ENCODE measurements around the gene KIF7. TPM values are rescaled to one million over a fixed set of nuclear protein-coding genes. Genes with fewer than 3 reads are reported as not detected.
"Not testable (repeated sequence)": the region's sequence is repeated elsewhere in the genome, so short reads cannot be mapped to it uniquely, and the experiment has no call there.

Gene KIF7
- 9.3 TPM for polyA plus RNA-seq (2013, experiment 1 of 2)
- polyA plus RNA-seq (2013, experiment 2 of 2) = 7.5 TPM

- 2% methylated on average over 55 to 67 of the region's 87 CpGs for WGBS, 2 experiments (ENCODE audit: insufficient coverage in 2 of 2)
Measured at GRCh38 chr15:89654847-89655805, at the start of gene KIF7. TSS of gene KIF7 (minus strand) at chr15:89655467. CDS start at chr15:89652930, 2,537 bp downstream.

DNA sequence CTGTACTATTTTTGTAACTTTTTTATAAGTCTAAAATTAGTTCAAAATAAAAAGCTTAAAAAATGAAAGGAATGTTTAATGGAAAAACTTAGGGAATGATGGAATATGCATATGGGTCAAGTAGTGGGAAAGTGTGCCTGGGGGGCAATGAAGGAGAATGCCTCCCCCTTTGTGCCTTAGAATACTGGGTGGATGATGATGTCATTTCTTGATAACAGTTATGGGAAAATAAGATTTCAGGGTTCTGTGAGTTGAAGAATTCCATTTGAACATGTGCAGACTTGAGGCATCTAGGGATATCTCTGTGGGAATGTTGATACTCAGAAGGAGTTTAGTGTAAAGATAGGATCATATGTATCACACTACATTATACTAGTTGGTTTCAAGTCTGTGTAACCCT, 49.1 kb upstream of the KIF7 start:
- H3K4me1 ChIP-seq (ENCODE audit: control insufficient read depth, insufficient read depth, low read length, poor library complexity, severe bottlenecking) = no peaks in the 10 kb centered on the region
- no peaks in the 10 kb centered on the region for H3K36me3 ChIP-seq (ENCODE audit: control insufficient read depth, insufficient read depth, low read length)
- H3K4me3 ChIP-seq (ENCODE audit: extremely low read depth, insufficient read depth, low read length, poor library complexity, severe bottlenecking) = no peak overlapping the region
- H3K27ac ChIP-seq (ENCODE audit: low read depth, low read length, severe bottlenecking) = no peak overlapping the region
- H3K9me3 ChIP-seq (ENCODE audit: control insufficient read depth, low read length) = no peaks in the 10 kb centered on the region

More at GRCh38 chr15:89654847-89655805, at the start of gene KIF7:
- H3K4me3 ChIP-seq (ENCODE audit: extremely low read depth, insufficient read depth, low read length, poor library complexity, severe bottlenecking) = peak within 1 kb of the TSS; percentile 76
- peaks cover 5% of the 10 kb centered on the region for H3K4me1 ChIP-seq (ENCODE audit: control insufficient read depth, insufficient read depth, low read length, poor library complexity, severe bottlenecking)
- no peak within 1 kb of the TSS for H3K27ac ChIP-seq (ENCODE audit: low read depth, low read length, severe bottlenecking)
- peaks cover 15% of the 10 kb centered on the region for H3K36me3 ChIP-seq (ENCODE audit: control insufficient read depth, insufficient read depth, low read length)
- H3K9me3 ChIP-seq (ENCODE audit: control insufficient read depth, low read length) = no peaks in the 10 kb centered on the region

DNA sequence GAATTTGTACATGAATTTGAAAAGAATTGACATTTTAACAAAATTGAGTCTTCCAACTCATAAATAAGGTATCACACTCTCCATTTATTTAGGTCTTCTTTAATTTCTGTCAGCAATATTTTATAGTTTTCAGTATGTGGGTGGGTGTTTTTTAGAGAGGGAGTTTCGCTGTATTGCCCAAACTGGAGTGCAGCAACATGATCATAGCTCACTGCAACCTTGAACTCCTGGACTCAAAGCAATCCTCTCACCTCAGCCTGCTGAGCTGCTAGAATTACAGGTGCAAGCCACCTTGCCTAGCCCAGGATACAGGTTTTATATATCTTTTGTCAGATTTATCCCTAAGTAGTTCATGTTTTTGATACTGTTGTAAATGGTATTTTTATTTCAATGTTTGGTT, 39.9 kb upstream of the KIF7 start:
- H3K9me3 ChIP-seq (ENCODE audit: control insufficient read depth, low read length) = no peaks in the 10 kb centered on the region
- no peak overlapping the region for H3K4me3 ChIP-seq (ENCODE audit: extremely low read depth, insufficient read depth, low read length, poor library complexity, severe bottlenecking)
- H3K27ac ChIP-seq (ENCODE audit: low read depth, low read length, severe bottlenecking) = no peak overlapping the region
- H3K36me3 ChIP-seq (ENCODE audit: control insufficient read depth, insufficient read depth, low read length) = no peaks in the 10 kb centered on the region
- no peaks in the 10 kb centered on the region for H3K4me1 ChIP-seq (ENCODE audit: control insufficient read depth, insufficient read depth, low read length, poor library complexity, severe bottlenecking)
- 80% methylated on average over 1 of the region's 1 CpG; no CpG with 5 or more reads in 1 of the 2 experiments for WGBS, 2 experiments (ENCODE audit: insufficient coverage in 2 of 2)

DNA sequence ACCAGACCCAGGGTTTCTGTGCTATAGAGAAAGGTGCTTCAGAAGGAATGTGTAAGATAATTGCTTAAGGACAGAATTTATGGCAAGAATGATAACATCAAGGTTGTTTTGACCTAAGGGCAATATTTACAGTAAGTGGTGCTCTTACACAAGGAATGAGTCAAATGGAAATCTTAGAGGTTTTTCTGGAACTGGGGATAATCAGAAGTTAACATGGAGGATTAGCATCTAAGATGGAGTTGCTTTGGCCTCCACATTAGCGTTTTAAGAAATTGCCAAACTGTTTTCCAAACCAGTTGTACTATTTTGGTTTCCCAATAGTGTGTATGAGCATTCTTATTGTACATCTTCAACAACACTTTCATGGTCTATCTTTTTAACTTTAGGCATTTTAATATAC, 38.4 kb upstream of the KIF7 start:
- H3K4me3 ChIP-seq (ENCODE audit: extremely low read depth, insufficient read depth, low read length, poor library complexity, severe bottlenecking) = no peak overlapping the region
- no peaks in the 10 kb centered on the region for H3K9me3 ChIP-seq (ENCODE audit: control insufficient read depth, low read length)
- H3K27ac ChIP-seq (ENCODE audit: low read depth, low read length, severe bottlenecking) = no peak overlapping the region
- H3K4me1 ChIP-seq (ENCODE audit: control insufficient read depth, insufficient read depth, low read length, poor library complexity, severe bottlenecking) = no peaks in the 10 kb centered on the region
- H3K36me3 ChIP-seq (ENCODE audit: control insufficient read depth, insufficient read depth, low read length) = no peaks in the 10 kb centered on the region
- no CpG with 5 or more reads among the region's 1 CpG for WGBS, 2 experiments (ENCODE audit: insufficient coverage in 2 of 2)

- no CpG with 5 or more reads among the region's 2 CpGs for WGBS, 2 experiments (ENCODE audit: insufficient coverage in 2 of 2)
- no peak overlapping the region for H3K4me3 ChIP-seq (ENCODE audit: extremely low read depth, insufficient read depth, low read length, poor library complexity, severe bottlenecking)
- H3K4me1 ChIP-seq (ENCODE audit: control insufficient read depth, insufficient read depth, low read length, poor library complexity, severe bottlenecking) = no peaks in the 10 kb centered on the region
- no peaks in the 10 kb centered on the region for H3K9me3 ChIP-seq (ENCODE audit: control insufficient read depth, low read length)
- H3K27ac ChIP-seq (ENCODE audit: low read depth, low read length, severe bottlenecking) = no peak overlapping the region
- no peaks in the 10 kb centered on the region for H3K36me3 ChIP-seq (ENCODE audit: control insufficient read depth, insufficient read depth, low read length)
Measured at GRCh38 chr15:89693091-89693490, 37.8 kb upstream of the KIF7 start.

- Histone ChIP-seq H3K27ac (ENCODE audit: low read depth, low read length, severe bottlenecking) (no peak within 1 kb of the TSS), H3K4me3 (ENCODE audit: extremely low read depth, insufficient read depth, low read length, poor library complexity, severe bottlenecking) (peak within 1 kb of the TSS; percentile 56)
- 19 to 22% methylated on average over 37 to 42 of the region's 60 CpGs for WGBS, 2 experiments (ENCODE audit: insufficient coverage in 2 of 2)
Measured at GRCh38 chr15:89690276-89691218, 35.3 kb upstream of the KIF7 start, which contains the start of the genes PEX11A and WDR93. TSS of gene PEX11A (minus strand) at chr15:89690754. CDS start at chr15:89690632, 122 bp downstream. TSS of gene WDR93 (plus strand) at chr15:89690811. CDS start at chr15:89701747, 10,936 bp downstream.

GRCh38 chr15:89689930-89690275, 34.6 kb upstream of the KIF7 start:
- H3K9me3 ChIP-seq (ENCODE audit: control insufficient read depth, low read length); H3K36me3 ChIP-seq (ENCODE audit: control insufficient read depth, insufficient read depth, low read length); H3K4me1 ChIP-seq (ENCODE audit: control insufficient read depth, insufficient read depth, low read length, poor library complexity, severe bottlenecking); H3K27ac ChIP-seq (ENCODE audit: low read depth, low read length, severe bottlenecking): not testable (repeated sequence)
- 76 to 80% methylated on average over 8 to 10 of the region's 15 CpGs for WGBS, 2 experiments (ENCODE audit: insufficient coverage in 2 of 2)
- H3K4me3 ChIP-seq (ENCODE audit: extremely low read depth, insufficient read depth, low read length, poor library complexity, severe bottlenecking) = peak overlapping the region; percentile 56

More at GRCh38 chr15:89690276-89691218, 35.3 kb upstream of the KIF7 start, which contains the start of the genes PEX11A and WDR93:
- Histone ChIP-seq H3K4me1 (ENCODE audit: control insufficient read depth, insufficient read depth, low read length, poor library complexity, severe bottlenecking) (no peaks in the 10 kb centered on the region), H3K9me3 (ENCODE audit: control insufficient read depth, low read length) (no peaks in the 10 kb centered on the region), H3K36me3 (ENCODE audit: control insufficient read depth, insufficient read depth, low read length) (no peaks in the 10 kb centered on the region)

- no peak overlapping the region for H3K27ac ChIP-seq (ENCODE audit: low read depth, low read length, severe bottlenecking)
- H3K36me3 ChIP-seq (ENCODE audit: control insufficient read depth, insufficient read depth, low read length) = no peaks in the 10 kb centered on the region
- H3K4me1 ChIP-seq (ENCODE audit: control insufficient read depth, insufficient read depth, low read length, poor library complexity, severe bottlenecking) = no peaks in the 10 kb centered on the region
- H3K4me3 ChIP-seq (ENCODE audit: extremely low read depth, insufficient read depth, low read length, poor library complexity, severe bottlenecking) = no peak overlapping the region
- no peaks in the 10 kb centered on the region for H3K9me3 ChIP-seq (ENCODE audit: control insufficient read depth, low read length)
Measured at GRCh38 chr15:89686522-89686921, 31.3 kb upstream of the KIF7 start.

GRCh38 chr15:89685995-89686394, 30.7 kb upstream of the KIF7 start:
- 86 to 94% methylated on average over 1 to 2 of the region's 2 CpGs for WGBS, 2 experiments (ENCODE audit: insufficient coverage in 2 of 2)
- Histone ChIP-seq H3K36me3 (ENCODE audit: control insufficient read depth, insufficient read depth, low read length) (no peaks in the 10 kb centered on the region), H3K4me1 (ENCODE audit: control insufficient read depth, insufficient read depth, low read length, poor library complexity, severe bottlenecking) (no peaks in the 10 kb centered on the region), H3K4me3 (ENCODE audit: extremely low read depth, insufficient read depth, low read length, poor library complexity, severe bottlenecking) (no peak overlapping the region), H3K27ac (ENCODE audit: low read depth, low read length, severe bottlenecking) (no peak overlapping the region), H3K9me3 (ENCODE audit: control insufficient read depth, low read length) (no peaks in the 10 kb centered on the region)

- Histone ChIP-seq H3K4me1 (ENCODE audit: control insufficient read depth, insufficient read depth, low read length, poor library complexity, severe bottlenecking) (no peaks in the 10 kb centered on the region), H3K4me3 (ENCODE audit: extremely low read depth, insufficient read depth, low read length, poor library complexity, severe bottlenecking) (no peak overlapping the region), H3K9me3 (ENCODE audit: control insufficient read depth, low read length) (no peaks in the 10 kb centered on the region), H3K36me3 (ENCODE audit: control insufficient read depth, insufficient read depth, low read length) (no peaks in the 10 kb centered on the region), H3K27ac (ENCODE audit: low read depth, low read length, severe bottlenecking) (no peak overlapping the region)
- WGBS, 2 experiments (ENCODE audit: insufficient coverage in 2 of 2) = 100% methylated on average over 1 of the region's 2 CpGs
Measured at GRCh38 chr15:89681146-89681545, 25.9 kb upstream of the KIF7 start.

Data from mesodermal cell (in vitro differentiated cells).